HL-60 (cell line): Measurements from ENCODE around the gene IRGC.

Experiments used
- DNase-seq, 2 experiments: peaks; one replicate each; pipeline ENCODE4 v3.0.0-alpha.2; 2010 to 2020; ENCODE audit warnings: low read depth in 1 of 2, low spot score in 1 of 2
- H3K27ac ChIP-seq: fragments of 250-450 bp; sonication (Bioruptor Pico); replicated peaks from 2 replicates; pipeline ENCODE4 v1.5.1; 2020; ENCODE audit warnings: mild to moderate bottlenecking, moderate library complexity
- H3K27me3 ChIP-seq: fragments of 250-450 bp; sonication (Bioruptor Pico); 2 replicates; pipeline ENCODE4 v1.5.1; 2021; ENCODE audit warnings: mild to moderate bottlenecking, moderate library complexity; ENCODE audit not compliant: insufficient read depth, poor library complexity, severe bottlenecking
- H3K4me3 ChIP-seq: replicated peaks from 2 replicates; pipeline ENCODE4 v1.5.1; 2011; ENCODE audit warnings: mild to moderate bottlenecking, control low read depth, low read length; ENCODE audit not compliant: insufficient read depth
- GABPA ChIP-seq: IDR thresholded peaks from 2 replicates; pipeline ENCODE4 v1.6.1; 2012; ENCODE audit warnings: low read depth
- POLR2AphosphoS5 ChIP-seq: IDR thresholded peaks from 2 replicates; pipeline ENCODE4 v1.6.1; 2012; ENCODE audit warnings: low read depth
- REST ChIP-seq: IDR thresholded peaks from 2 replicates; pipeline ENCODE4 v1.6.1; 2012; ENCODE audit warnings: low read depth; ENCODE audit not compliant: insufficient replicate concordance
- SPI1 ChIP-seq: IDR thresholded peaks from 2 replicates; pipeline ENCODE4 v1.6.1; 2012; ENCODE audit warnings: low read depth, mild to moderate bottlenecking, borderline replicate concordance
- TF ChIP-seq, protein P1 (sequence below): IDR thresholded peaks from one replicate; pipeline ENCODE4 v1.5.1; 2011; ENCODE audit warnings: low read length, control low read depth, inconsistent platforms; ENCODE audit not compliant: insufficient read depth

Gene IRGC

DNA sequence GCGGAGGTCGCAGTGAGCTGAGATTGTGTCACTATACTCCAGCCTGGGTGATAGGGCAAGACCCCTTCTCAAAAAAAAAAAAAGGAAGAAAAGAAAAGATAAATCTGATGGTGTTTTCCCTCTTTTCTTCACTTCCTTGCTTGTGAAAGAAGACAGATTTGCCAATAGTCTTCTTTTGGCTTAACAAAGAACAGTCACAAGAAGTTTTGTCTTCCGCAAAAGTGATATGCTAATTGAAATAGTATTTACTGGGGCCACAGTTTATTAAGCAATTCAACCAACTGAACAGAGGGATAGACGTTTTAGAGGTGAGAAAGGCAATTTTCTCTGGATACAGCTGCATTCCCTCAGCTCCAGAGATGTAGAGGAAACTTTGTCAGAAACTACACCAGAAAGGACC lies 23.0 kb upstream of the IRGC start:
- Histone ChIP-seq H3K27ac (peak overlapping the region; percentile 82), H3K27me3 (no peaks in the 10 kb centered on the region), H3K4me3 (no peak overlapping the region)
- peak in 1 of 2 experiments; percentile 37 for DNase-seq
- TF ChIP-seq SPI1 (peak; percentile 73), POLR2AphosphoS5 (no peak)

DNA sequence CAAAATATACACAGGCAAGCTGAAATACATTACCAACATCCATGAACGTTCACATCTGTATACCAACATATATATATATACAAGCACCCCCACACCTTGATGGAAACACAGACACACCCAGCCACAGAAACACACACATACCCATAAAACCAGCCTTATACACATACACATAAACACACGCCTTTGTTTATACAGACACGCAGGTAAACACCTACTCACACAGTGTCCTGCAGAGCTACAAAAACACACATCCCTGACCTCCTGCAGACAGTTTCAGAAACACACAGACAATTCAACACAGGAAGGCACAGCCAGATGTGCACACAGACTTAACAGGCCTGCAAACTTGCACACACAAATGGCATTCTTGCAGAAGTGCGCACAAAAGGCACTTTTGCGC lies 21.3 kb upstream of the IRGC start:
- Histone ChIP-seq H3K4me3 (no peak overlapping the region), H3K27ac (no peak overlapping the region), H3K27me3 (no peaks in the 10 kb centered on the region)
- TF ChIP-seq GABPA (no peak), REST (no peak), POLR2AphosphoS5 (no peak), SPI1 (no peak)
- TF ChIP-seq, protein P1, sequence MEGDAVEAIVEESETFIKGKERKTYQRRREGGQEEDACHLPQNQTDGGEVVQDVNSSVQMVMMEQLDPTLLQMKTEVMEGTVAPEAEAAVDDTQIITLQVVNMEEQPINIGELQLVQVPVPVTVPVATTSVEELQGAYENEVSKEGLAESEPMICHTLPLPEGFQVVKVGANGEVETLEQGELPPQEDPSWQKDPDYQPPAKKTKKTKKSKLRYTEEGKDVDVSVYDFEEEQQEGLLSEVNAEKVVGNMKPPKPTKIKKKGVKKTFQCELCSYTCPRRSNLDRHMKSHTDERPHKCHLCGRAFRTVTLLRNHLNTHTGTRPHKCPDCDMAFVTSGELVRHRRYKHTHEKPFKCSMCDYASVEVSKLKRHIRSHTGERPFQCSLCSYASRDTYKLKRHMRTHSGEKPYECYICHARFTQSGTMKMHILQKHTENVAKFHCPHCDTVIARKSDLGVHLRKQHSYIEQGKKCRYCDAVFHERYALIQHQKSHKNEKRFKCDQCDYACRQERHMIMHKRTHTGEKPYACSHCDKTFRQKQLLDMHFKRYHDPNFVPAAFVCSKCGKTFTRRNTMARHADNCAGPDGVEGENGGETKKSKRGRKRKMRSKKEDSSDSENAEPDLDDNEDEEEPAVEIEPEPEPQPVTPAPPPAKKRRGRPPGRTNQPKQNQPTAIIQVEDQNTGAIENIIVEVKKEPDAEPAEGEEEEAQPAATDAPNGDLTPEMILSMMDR = no peak
- DNase-seq = no peak

- peak; percentile 27 to 78 for DNase-seq
- Histone ChIP-seq H3K27ac (no peak overlapping the region), H3K4me3 (no peak overlapping the region), H3K27me3 (no peaks in the 10 kb centered on the region)
- TF ChIP-seq POLR2AphosphoS5 (no peak), SPI1 (no peak), GABPA (no peak), REST (no peak)
- TF ChIP-seq, protein P1 = no peak
Measured at GRCh38 chr19:43695985-43696704, 19.7 kb upstream of the IRGC start.

DNA sequence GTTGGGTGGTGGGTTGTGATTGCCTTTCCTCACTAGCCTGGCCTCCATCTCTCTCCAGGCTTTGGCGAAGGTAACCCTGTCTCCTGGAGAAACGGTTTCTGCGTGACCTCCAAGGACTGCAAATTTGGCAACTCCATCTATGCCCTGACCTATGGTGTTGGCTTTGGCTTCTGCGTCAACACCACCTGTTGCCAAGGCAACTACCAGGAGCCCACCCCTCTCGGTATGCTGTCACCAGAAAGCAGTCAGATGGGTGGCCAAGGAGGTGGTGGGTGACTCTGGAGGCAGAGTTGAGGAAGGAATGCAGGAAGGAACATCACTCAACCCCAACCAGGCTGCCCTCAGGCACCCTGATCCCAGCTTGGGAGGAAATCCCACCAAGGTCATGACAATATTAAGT lies 18.6 kb upstream of the IRGC start:
- H3K27me3 ChIP-seq = no peaks in the 10 kb centered on the region
- TF ChIP-seq GABPA (no peak), SPI1 (no peak), POLR2AphosphoS5 (no peak), REST (no peak)
- TF ChIP-seq, protein P1 = no peak
- no peak overlapping the region for H3K4me3 ChIP-seq
- no peak overlapping the region for H3K27ac ChIP-seq
- no peak for DNase-seq
